Kidney glomerular epithelial cell (primary cell): Measurements from ENCODE around the gene SETD1A.
"Not testable (repeated sequence)": the region's sequence is repeated elsewhere in the genome, so short reads cannot be mapped to it uniquely, and the experiment has no call there.

Experiments used
- DNase-seq: peaks from one replicate; lab custom pipeline; 2025; lab: John Stamatoyannopoulos, UW

The SETD1A gene

DNA sequence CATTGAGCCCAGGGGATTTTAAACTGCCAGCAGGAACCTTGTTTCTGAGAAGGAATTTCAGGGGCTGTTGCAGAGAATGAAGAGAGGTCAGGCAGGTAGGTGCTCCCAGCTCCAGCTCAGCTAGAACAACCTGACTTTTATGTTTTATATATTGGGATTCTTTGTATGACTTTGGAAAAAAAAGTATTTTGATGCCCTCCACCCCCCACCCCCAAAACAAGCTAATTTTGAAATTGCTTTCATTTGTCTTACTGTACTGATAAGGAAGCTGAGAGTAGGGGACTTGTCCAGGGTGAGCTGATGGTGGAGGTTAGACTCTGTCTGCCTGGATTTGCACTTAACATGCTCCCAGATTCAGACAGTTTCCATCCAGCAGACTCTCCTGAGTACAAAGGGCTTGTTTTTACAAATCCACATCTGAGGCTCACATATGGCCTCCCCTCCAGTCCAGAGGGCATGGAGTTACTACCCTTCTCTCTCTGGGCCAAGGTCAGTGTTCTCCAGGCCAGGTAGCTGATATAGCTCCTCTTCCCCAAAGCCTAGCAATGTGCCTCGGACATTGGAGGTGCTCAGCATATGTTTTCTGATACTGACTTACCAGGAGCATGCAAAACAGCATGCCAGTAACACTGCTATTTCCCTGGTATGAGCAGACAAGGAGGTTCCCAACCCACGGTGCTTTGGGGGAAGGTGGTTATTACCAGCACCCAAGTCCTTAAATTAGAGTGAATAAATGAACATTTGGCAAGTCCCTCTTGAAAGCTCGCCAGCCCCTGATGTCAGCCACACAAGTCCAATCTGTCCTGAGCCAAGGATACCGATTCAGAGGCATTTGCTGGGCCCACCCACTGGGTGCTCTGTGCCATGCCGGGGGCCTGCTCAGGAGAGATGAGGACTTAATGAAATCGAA lies 41.6 kb downstream of the SETD1A start:
- DNase-seq, result no peak

DNA sequence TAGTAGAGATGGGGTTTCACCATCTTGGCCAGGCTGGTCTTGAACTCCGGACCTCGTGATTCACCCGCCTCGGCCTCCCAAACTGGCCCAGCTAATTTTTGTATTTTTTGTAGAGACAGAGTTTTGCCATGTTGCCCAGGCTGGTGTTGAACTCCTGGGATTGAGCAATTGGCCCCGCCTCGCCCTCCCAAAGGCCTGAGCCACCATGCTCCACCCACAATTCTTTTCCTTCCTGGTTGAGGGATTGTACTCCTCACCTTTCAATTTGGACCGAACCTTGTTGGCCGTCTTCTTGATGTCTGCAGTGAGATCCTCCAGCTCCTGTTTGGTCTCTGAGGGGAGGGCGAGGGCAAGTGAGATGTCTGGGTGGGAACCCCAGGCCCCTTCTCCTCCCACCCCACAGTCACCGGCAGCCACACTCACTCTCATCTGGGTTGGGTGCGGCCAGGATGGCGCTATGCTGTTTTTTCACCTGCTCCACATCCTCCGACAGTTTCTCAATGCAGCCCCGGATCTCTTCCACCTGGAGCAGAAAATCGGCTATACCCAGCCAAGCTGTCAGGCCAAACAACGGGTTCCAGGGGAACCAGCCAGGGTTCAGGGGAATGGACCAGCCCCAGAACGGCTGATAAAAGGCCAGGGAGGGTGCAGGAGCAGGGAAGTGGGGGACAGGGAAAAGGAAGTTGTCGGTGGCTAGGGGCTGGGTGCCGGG lies 43.3 kb downstream of the SETD1A start:
- no peak for DNase-seq

DNA sequence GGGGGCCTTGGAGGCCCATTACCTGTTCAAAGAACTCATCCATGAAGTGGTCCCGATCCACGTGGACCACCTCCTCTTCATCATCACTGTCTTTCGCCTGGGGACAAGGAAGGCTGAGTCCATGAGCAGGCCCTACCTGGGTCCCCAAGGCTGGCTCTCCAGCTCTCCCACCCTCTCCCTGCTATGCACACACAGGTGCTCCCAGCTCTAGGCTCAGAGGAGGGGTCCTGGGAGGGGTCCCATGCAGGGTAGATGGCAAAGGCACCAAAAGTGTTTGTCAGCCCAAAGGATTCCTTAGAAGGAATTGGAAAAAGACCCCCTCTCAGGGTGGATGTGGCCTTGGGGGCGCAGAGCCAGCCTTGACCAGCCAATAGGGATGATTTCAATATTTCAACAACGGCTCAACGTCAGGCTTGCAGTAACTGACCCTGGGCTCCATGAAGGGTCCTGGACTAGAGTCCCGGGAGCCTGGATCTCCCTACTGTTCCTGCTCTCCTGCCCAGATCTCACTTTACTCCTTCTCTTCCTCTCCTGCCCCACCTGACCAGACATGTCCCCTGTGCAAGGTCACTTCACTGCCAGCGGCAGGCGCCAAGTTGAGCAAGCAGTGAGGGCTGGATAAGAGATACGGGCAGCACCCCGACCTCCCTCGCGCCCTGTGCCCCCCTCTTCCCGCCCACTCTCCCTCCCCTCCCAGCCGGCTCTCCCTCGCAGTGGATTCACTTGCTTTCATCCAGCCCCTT lies 44.1 kb downstream of the SETD1A start:
- DNase-seq, result no peak

DNA sequence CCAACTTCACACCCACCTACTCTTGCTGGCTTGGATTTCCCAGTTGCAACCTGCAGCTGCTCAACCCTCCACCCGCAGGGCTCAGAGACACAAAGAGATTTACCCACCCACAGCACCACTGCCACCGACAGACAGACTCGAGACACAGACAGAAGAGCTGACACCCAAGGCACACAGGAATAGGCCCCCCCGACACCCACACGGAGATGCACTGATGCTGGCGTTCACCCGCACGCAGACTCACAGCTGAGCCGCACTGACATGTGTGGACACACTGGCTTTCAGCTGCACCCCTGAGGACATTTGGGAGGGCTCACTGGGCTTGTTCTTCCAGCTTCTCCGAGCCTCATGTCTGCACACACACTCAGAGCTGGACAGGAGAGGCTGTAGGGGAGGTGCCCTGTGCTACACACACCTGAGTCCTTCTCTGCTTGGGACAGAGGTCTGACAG lies 44.7 kb downstream of the SETD1A start:
- DNase-seq, result no peak

DNA sequence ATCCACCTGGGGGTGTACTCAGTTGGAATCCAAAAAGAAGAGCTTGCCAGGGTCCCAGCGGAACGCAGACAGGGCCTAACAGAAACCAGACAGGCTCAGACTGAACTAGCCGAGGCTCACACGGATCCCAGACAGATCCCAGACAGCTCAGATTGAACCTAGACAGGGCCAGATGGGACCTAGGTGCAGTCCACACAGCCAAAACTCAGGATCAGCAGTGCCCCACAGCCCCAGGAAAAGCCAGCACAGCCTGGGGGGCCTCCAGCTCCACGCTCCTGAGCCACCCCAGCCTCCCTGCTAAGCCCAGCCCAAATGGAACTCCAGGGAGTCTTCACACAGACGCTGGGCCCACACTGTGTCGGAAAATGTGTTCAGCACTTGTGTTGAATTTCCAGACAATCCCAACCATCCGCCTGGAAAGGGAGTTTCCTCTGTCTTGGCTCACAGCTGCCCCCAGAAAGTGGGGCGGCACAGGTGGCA lies 45.3 kb downstream of the SETD1A start:
- no peak for DNase-seq

DNA sequence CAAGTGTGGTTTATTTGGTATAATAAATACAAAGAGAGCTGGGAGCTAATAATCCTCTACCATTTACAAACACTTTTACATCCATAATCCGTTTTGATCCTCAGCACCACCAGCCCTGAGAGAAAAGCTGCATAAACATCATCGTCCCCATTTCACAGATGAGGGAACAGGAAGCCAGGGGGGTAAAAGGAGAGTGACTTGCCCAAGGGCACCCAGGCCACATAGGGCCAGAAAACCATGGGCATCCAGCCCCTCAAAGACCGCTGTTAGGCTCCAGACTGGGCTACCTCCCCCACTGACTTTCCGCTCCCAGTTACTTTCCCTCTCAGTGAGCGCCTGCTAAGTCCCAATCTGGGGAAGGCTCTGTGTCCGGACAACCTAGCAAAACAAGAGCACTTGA lies 46.2 kb downstream of the SETD1A start:
- no peak for DNase-seq

DNA sequence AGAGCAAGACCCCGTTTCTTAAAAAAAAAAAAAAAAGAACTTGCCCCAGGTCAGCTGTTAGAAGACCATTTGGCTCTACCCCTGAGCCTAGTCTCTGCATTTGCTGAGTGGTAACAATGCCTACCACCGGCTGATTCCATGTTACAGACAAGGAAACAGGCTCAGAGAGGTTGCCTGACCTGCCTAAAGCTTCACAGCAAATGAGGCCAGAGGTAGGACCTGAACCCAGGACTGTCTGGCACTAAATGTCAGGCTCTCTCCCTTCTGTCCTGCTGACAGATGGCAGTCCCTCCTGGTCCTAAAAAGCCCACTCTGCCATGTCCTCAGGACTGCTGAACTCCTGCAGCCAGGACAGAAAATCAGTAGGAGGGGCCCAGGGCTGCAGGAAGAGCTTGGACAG lies 47.1 kb downstream of the SETD1A start:
- no peak for DNase-seq

DNA sequence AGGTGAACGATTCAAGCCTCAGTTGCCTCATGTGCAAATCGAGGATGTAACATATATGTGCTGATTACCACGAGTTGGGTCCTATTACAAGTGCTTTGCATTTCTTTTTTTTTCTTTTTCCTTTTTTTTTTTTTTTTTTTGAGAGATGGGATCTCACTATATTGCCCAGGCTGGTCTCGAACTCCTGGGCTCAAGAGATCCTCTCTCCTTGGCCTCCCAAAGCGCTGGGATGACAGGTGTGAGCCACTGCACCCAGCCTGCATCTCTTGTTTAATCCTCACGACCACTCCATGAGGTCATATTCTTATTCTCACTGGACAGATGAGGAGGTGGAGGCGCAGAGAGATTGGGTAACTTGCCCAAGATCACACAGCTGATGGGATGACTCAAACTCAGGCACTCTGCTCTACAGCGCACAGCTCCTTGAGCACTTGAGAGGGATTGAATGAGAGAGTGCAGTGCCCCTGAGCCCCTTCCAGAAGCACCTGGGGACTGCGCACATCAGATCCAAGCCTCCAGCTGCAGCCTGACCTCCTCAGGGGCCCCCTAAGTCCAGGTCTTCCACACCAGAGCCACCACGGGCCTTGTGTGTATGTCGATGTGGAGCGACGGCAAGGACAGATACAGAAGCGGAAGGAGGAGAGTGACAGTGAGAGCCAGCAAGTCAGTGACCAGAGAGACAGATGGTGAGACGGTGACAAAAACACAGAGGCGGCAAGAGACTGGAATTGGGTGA lies 48.0 kb downstream of the SETD1A start:
- DNase-seq, result no peak

DNA sequence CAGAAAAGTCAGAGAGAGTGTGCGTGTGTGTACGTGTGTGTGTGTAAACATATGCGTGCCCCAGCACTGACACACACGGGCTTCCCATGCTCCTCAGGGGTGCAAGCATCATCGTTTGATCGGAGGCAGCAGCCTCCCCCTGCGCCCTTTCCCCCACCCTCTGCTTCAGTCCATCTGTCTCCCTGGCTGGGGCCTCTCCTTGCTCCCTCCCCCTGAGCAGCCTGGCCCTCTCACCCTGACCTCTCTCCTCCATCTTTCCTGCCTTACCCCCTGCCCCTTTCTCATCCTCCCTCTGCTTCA lies 48.5 kb downstream of the SETD1A start:
- no peak for DNase-seq

DNA sequence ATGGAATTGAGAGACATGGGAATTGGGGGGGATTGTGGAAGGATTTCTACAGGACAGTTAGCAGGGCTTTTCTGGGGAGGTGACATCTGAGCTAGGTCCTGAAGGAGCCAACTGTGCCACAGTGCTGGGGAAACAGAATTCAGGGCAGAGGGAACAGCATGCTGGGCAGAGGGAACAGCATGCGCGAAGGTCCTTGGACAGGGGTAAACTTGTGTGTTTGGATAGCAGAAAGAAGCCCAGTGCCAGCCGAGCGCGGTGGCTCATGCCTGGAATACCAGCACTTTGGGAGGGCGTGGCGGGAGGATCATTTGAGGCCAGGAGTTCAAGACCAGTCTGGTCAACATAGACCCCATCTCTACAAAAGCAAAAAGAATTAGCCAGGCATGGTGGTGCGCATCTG lies 49.0 kb downstream of the SETD1A start:
- no peak for DNase-seq

DNA sequence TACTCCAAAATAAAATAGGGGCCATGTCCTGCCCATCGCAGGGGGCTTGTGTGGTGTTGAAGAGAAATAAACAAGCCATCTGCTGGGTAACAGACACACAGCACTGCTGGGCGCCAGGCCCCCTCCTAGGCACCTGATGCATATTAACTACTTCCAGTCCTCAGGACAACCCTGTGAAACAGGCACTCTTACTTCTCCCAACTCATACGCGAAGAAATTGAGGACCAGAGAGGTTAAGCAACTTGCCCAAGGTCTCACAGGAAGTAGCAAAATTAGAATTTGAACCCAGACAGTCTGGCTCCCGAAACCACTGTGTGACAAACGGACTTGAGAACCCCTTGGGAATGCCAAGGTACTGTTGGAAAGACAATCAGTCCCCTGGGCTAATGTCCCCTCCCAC lies 50.1 kb downstream of the SETD1A start:
- no peak for DNase-seq

DNA sequence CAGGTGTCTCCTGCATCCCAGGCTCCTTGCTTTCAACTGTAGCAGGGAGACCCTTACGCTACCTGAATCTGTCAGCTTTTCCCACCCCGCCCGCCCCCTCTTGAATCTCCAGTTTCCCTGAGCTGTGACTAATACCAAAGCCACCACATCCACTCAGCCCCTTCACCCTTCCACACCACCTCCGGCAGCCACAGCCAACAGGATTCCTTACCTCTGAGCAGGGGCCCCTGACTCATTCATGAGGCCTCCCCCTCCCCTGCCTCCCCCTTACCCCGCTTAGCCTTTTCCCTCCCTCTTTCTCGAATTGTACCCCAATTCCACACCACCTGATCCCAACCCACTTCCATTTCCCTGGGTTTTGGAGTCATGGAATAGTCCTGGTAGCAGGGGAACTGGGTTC lies 50.6 kb downstream of the SETD1A start:
- DNase-seq, result peak; percentile 53

DNA sequence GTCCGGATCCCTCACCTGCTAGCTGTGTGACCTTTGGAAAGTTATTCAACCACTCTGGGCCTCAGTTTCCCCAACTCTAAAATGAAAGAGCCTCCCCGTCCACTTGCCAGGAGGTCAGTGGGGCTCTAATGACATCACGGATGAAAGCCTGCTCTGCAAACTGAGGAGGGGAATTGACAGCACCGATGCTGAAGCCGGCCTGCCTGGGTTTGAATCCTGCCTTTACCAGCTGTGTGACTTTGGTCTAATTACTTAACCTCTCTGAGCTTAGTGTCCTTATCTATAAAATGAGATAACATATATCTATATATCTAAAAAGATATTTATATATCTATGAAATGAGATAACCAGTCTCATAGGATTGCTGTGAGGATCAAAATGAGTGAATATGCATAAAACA lies 51.0 kb downstream of the SETD1A start:
- DNase-seq, result no peak

DNA sequence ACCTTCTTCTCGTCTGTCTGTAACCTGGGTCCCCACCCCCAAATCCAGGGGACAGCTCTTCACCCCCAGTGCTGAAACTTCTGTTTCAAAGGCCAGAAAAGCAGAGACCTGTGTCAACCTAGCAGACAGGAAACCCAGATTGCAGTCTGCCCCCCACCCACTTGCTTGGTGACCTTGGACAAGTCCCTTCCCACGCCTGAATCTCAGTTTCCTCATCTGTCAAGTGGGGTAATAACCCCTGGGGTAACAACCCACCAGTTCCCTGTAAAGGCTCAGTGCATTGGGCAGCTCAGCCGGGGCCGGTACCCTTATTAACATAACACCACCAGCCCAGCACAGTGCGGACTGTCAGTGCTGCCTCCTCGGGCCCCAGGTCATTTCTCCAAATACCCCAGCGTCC lies 51.6 kb downstream of the SETD1A start:
- no peak for DNase-seq

DNA sequence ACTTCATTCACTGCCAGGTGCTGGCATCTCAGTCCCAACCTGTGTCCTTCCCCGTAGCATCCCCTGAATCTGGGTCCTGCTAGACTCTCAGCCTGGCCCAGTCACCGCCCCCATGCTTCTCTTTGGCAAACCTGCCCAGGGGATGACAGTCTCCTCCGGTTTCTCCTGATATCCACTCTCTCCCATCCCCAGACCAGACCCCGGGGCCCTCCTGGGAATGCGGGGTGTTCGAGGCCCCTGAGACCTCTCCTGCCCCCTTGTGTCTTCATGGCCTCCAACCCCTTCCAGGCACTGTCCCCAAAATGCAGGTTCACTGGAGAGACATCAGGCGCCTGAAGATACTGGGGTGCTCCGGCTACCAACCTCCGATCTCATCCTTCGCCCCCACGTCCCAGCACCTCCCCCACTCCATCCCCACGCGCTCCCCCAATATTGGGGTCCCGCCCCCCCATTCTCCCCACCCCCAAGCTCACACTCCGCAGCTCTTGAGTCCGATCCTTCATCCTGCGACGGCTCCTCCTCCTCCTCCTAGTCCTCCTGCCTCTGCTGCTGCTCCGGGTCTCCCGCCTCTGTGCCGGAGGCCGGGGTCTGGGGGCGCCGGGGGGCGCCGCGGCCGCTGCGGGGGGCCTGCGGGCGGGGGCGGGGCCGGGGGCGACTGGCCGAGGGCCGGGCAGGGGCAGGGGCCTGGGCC lies 52.5 kb downstream of the SETD1A start:
- DNase-seq, result no peak

DNA sequence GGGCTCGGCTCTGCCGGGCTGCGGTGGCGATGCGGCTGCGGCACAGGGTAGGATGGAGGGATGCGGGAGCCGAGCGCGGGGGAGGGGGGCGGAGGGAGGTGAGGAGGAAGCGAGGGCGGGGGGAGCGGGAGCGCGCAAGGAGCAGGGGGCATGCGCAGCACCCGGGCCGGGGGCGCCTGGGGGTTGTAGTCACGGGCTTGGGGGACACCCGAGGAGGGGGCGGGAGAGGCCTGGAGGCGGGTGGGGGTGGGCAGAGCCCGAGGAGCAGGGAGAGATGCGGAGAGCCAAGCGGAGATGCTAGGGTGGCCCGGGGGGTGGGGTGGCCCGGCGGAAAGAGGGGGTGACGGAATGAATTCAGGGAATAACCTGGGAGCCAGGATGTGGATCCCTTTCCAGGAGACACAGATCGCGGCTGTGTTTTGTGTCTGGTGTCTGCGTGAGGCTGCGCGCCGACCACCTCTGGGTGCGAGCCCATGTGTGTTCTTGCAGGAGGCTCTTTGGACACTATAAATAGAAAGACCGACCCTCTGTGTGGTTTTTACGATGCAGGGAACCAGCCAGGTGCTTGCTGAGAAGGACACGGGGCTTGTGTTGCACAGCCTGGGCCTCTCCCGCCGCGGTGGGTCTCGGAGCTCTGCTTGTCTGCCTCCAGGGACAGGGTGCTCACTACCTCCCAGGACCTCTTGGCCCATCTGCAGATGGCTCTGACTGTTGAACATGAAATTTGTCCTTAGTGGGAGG lies 53.2 kb downstream of the SETD1A start, which contains the start of gene STX1B:
Gene STX1B, minus strand, starts transcription at position 54 of the 741 bp plus-strand sequence. CDS start 242 bp downstream, outside the sequence.
- no peak for DNase-seq

DNA sequence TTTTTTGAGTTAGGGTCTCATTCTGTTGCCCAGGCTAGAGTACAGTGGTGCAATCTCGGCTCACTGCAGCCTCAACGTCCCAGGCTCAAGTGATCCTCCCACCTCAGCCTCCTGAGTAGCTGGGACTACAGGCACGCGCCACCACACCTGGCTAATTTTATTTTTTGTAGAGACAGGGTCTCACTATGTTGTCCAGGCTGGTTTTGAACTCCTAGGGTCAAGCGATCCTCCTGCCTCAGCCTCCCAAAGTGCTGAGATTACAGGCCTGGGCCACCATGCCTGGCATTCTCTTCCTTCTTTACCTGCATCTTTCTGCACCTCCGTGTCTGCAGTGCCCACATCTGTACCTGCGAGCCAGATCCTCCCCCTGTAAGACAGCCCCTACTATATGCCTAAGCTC lies 54.3 kb downstream of the SETD1A start:
- not testable (repeated sequence) for DNase-seq

DNA sequence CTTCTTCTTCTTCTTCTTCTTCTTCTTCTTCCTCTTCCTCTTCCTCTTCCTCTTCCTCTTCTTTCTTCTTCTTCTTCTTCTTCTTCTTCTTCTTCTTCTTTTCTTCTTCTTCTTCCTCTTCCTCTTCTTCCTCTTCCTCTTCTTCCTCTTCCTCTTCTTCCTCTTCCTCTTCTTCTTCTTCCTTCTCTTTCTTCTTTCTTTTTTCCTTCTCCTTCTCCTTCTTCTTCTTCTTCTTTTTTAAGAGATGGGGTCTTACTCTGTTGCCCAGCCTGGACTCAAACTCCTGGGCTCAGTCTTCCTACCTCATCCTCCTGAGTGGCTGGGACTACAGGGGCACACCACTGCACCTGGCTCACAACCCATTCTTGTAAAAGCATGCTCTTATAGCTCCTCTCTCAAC lies 55.7 kb downstream of the SETD1A start:
- DNase-seq, result not testable (repeated sequence)

DNA sequence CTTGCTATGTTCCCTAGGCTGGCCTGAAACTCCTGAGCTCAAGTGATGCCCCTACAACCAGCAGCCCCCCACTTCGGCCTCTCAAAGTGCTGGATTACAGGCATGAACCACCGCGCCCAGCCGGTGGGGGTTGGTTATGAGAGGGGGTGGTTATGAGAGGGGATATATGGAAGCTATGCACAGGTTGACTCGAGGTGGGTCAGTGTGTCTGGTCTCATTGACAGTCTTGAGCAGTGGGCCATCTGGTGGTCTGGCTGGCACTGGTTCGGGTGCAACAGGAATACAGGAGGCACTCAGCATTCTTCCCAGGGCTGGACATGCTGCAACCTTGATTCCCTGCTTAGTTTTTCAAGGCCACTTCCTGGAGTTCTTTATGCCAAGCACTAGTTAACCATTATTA lies 58.5 kb downstream of the SETD1A start:
- DNase-seq, result no peak

DNA sequence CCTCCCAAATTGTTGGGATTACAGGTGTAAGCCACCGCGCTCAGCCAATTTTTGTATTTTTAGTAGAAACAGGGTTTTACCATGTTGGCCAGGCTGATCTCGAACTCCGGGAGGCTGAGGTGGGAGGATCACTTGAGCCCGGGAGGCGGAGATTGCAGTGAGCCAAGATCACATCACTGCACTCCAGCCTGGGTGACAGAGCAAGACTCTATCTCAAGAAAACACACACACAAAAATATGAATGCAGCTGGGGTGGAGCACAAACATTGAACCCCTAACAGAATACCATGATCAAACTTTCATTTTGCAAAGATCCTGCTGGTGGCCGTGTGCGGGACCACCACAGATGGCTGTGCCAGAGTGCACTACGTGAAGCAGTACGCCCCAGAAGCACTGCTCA lies 60.2 kb downstream of the SETD1A start:
- DNase-seq, result not testable (repeated sequence)

DNA sequence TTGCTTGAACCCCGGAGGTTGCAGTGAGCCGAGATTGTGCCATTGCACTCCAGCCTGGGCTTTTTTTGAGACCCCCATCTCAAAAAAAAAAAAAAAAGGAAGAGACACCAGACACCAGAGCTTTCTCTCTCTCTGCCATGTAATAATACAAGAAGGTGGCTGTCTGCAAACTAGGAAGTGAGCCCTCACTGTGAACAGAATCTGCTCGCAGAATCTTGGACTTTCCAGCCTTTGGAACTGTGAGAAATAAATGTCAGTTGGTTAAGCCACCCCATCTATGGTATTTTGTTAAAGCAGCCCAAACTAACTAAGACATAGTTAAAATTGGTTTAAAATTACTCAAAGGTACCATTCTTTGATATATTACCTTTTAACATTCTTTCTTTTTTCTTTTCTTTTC lies 63.0 kb downstream of the SETD1A start:
- no peak for DNase-seq
